Measurements from ENCODE around the gene CEBPZ.
"Not testable (repeated sequence)": the region's sequence is repeated elsewhere in the genome, so short reads cannot be mapped to it uniquely, and the experiment has no call there.

The CEBPZ gene

GRCh38 chr2:37196320-37197195 lies 34.8 kb downstream of the CEBPZ start, which contains the start of gene CEBPZOS:
Gene CEBPZOS (plus strand): TSS chr2:37196496. CDS start chr2:37199705, 3,209 bp downstream.
- Histone ChIP-seq H3K4me1 (ENCODE audit: insufficient read depth, low read length, poor library complexity, severe bottlenecking) (peaks cover 21% of the 10 kb centered on the region), H3K4me3 (ENCODE audit: low read length, poor library complexity, severe bottlenecking) (peak within 1 kb of the TSS; percentile 79), H3K9me3 (ENCODE audit: insufficient read depth, low read depth, low read length) (no peaks in the 10 kb centered on the region), H3K27me3 (ENCODE audit: insufficient read depth, low read length, poor library complexity, severe bottlenecking) (no peaks in the 10 kb centered on the region), H4K20me1 (ENCODE audit: insufficient read depth, low read length, poor library complexity, severe bottlenecking) (peaks cover 39% of the 10 kb centered on the region), H3F3A (ENCODE audit: low read depth) (peaks cover 5% of the 10 kb centered on the region; the same call in 1 of the 2 replicates), H3K4me2 (ENCODE audit: low read depth, low read length, poor library complexity, severe bottlenecking) (peak within 1 kb of the TSS; percentile 86), H3K79me2 (ENCODE audit: insufficient read depth, low read length) (peaks cover 47% of the 10 kb centered on the region), H2AFZ (ENCODE audit: low read length) (peak within 1 kb of the TSS; percentile 99), H3K9me2 (replicated peaks; ENCODE audit: low read depth, low read length) (no peaks in the 10 kb centered on the region), H3K9ac (ENCODE audit: low read depth, low read length, poor library complexity, severe bottlenecking) (peak within 1 kb of the TSS; percentile 86), H3K36me3 (ENCODE audit: insufficient read depth, low read length) (peaks cover 24% of the 10 kb centered on the region; the same call in 1 of the 2 replicates)
- no peak for TF ChIP-seq EZH2phosphoT487 (IDR thresholded peaks at IDR 0.05; ENCODE audit: borderline replicate concordance)
- TF ChIP-seq CTCF (conservative IDR thresholded peaks at IDR 0.05; ENCODE audit: low read length) = no peak

GRCh38 chr2:37195862-37196319 lies 35.5 kb downstream of the CEBPZ start:
- peak overlapping the region; percentile 86 for H3K9ac ChIP-seq (ENCODE audit: low read depth, low read length, poor library complexity, severe bottlenecking)

GRCh38 chr2:37192551-37192950 lies 38.8 kb downstream of the CEBPZ start:
- Histone ChIP-seq H3K27me3 (ENCODE audit: insufficient read depth, low read length, poor library complexity, severe bottlenecking) (no peaks in the 10 kb centered on the region), H3F3A (ENCODE audit: low read depth) (no peaks in the 10 kb centered on the region), H3K9me3 (ENCODE audit: insufficient read depth, low read depth, low read length) (no peaks in the 10 kb centered on the region), H4K20me1 (ENCODE audit: insufficient read depth, low read length, poor library complexity, severe bottlenecking) (peaks cover 9% of the 10 kb centered on the region), H3K9ac (ENCODE audit: low read depth, low read length, poor library complexity, severe bottlenecking) (no peak overlapping the region), H2AFZ (ENCODE audit: low read length) (no peak overlapping the region), H3K4me2 (ENCODE audit: low read depth, low read length, poor library complexity, severe bottlenecking) (no peak overlapping the region), H3K79me2 (ENCODE audit: insufficient read depth, low read length) (peaks cover 13% of the 10 kb centered on the region), H3K4me3 (ENCODE audit: low read length, poor library complexity, severe bottlenecking) (no peak overlapping the region), H3K4me1 (ENCODE audit: insufficient read depth, low read length, poor library complexity, severe bottlenecking) (peaks cover 3% of the 10 kb centered on the region), H3K36me3 (ENCODE audit: insufficient read depth, low read length) (no peaks in the 10 kb centered on the region), H3K9me2 (replicated peaks; ENCODE audit: low read depth, low read length) (no peaks in the 10 kb centered on the region)
- TF ChIP-seq CTCF (conservative IDR thresholded peaks at IDR 0.05; ENCODE audit: low read length) = no peak

More at GRCh38 chr2:37195862-37196319, 35.5 kb downstream of the CEBPZ start:
- H4K20me1 ChIP-seq (ENCODE audit: insufficient read depth, low read length, poor library complexity, severe bottlenecking) = peaks cover 36% of the 10 kb centered on the region
- H3K79me2 ChIP-seq (ENCODE audit: insufficient read depth, low read length) = peaks cover 44% of the 10 kb centered on the region
- peak overlapping the region; percentile 86 for H3K4me2 ChIP-seq (ENCODE audit: low read depth, low read length, poor library complexity, severe bottlenecking)
- peak overlapping the region; percentile 99 for H2AFZ ChIP-seq (ENCODE audit: low read length)
- H3K4me1 ChIP-seq (ENCODE audit: insufficient read depth, low read length, poor library complexity, severe bottlenecking) = peaks cover 14% of the 10 kb centered on the region
- H3K9me3 ChIP-seq (ENCODE audit: insufficient read depth, low read depth, low read length); H3K9me2 ChIP-seq (replicated peaks; ENCODE audit: low read depth, low read length); H3F3A ChIP-seq (ENCODE audit: low read depth); H3K27me3 ChIP-seq (ENCODE audit: insufficient read depth, low read length, poor library complexity, severe bottlenecking): not testable (repeated sequence)
- H3K36me3 ChIP-seq (ENCODE audit: insufficient read depth, low read length) = peaks cover 17% of the 10 kb centered on the region; the same call in 1 of the 2 replicates
- H3K4me3 ChIP-seq (ENCODE audit: low read length, poor library complexity, severe bottlenecking) = peak overlapping the region; percentile 79
